ENCODE data around the gene RASGEF1C. TPM values are rescaled to one million over a fixed set of nuclear protein-coding genes. Genes with fewer than 3 reads are reported as not detected.

The RASGEF1C gene
- total RNA-seq, 4 donors from 2014 or later = 0.38 to 0.51 TPM; not detected in 2

DNA sequence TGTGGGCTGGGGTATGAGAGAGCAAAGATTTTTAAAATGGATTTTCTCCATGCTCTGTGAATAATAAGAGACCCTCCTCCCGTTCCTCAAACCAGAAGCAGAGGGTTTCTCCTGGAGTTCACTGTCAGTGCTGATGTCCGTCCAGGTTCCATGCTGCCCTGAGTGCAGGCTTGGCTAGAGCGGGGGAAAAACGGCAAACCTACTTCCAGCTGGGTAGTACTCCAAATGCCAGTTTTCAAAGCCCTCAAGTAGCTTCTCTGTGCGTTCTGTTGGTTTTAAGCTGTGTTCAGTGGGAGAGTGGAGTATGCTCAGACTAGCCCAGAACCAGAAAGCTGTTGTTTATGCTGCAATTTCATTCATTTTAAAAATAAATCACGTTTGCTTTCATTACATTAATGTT, 40.3 kb downstream of the RASGEF1C start:
- TF ChIP-seq, protein P1, sequence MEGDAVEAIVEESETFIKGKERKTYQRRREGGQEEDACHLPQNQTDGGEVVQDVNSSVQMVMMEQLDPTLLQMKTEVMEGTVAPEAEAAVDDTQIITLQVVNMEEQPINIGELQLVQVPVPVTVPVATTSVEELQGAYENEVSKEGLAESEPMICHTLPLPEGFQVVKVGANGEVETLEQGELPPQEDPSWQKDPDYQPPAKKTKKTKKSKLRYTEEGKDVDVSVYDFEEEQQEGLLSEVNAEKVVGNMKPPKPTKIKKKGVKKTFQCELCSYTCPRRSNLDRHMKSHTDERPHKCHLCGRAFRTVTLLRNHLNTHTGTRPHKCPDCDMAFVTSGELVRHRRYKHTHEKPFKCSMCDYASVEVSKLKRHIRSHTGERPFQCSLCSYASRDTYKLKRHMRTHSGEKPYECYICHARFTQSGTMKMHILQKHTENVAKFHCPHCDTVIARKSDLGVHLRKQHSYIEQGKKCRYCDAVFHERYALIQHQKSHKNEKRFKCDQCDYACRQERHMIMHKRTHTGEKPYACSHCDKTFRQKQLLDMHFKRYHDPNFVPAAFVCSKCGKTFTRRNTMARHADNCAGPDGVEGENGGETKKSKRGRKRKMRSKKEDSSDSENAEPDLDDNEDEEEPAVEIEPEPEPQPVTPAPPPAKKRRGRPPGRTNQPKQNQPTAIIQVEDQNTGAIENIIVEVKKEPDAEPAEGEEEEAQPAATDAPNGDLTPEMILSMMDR (IDR thresholded peaks at IDR 0.05; ENCODE audit: low read depth) = no peak

DNA sequence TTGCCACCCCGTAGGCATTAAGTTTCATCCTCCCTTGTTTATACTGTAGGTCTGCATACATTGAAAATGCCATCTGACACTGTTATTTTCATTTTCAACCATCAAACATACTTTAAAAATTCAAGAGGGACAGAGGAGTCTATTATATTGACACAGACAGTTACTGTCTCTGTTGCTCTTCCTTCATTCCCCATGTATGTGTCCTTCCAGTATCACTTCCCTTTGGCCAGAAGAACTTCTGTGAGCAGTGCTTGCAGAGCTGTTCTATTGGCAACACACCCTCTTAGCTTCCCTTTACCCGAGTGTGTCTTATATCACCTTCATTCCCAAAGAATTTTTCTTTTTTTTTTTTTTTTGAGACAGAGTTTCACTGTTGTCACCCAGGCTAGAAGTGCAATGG, 42.8 kb downstream of the RASGEF1C start:
- TF ChIP-seq, protein P1 (IDR thresholded peaks at IDR 0.05; ENCODE audit: low read depth) = no peak

DNA sequence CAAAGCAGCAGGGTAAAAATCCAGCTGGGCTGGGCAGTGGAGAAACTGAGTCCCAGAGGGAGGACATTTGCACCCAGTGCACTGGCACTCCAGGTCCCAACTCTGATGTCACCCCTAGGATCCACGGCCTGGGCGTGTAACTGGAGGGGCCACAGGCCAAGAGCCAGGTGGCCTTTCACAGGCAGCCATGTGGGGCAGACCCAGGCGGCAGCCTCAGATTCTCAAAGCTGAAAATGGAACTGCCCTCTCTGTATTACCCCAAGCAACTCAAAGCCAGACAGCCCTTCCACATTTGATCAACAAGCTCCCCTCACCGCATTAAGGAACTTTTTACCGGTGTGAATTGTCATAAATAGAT, 46.7 kb downstream of the RASGEF1C start:
- TF ChIP-seq, protein P1 (IDR thresholded peaks at IDR 0.05; ENCODE audit: low read depth) = no peak

DNA sequence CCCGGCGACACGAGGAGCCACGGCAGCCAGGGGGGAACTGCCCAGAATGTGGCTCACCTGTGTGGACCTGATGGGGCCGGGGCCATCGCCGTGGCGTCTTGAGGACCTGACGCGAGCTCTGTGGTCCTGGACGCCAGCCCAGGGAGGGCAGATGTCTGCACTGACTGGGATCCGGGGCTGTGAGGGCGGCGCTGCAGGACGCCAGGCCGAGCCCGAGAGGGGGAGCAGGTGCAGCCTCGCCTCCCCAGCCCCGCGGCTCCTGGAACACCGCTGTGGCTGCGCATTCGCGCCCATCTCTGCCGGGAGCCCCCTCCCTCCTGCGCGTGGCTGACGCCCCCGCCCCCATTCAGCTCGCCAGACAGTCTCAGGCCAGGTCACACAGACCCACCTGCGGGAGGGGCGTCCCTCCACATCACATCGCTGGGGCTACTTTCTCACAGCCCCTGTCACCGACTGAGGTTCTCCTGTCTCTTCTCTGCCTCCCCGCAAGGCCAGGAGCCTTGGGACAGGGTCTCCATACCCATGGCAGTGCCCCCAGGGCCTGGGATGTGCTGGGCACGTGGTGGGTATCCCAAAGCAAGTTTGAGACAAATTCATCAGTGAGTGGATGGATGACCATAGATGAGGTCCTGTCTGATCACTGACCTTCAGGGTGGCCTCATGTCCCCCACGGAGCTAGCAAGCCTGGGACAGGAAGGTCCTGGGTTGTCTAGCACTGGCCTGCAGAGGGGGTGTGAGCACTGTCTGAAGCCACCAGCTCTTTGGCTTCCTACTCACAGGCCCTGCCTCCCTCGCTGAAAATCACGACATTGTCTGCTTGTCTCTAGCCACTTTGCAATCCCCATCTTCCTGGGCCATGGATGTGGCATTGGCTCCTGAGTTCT, 47.3 kb downstream of the RASGEF1C start:
- TF ChIP-seq, protein P1 (IDR thresholded peaks at IDR 0.05; ENCODE audit: low read depth) = no peak

DNA sequence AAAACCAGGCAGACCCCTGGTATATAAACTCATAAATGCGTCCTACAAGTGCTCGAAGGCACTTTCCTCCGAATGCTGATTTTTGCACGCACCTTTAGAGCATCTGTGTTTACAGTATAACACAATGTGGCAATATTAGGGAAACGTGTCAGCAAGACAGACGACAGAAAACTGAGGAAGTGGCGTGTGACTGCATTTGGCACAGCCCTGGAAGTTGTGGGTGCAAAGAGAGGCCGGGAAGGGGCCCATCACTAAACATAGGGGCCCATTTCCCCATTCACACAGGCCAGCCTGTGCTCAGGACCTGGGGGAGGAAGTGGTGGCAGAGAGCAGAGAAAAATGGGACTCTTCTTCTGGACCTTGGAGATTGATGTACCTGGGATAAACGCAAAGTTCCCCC, 48.2 kb downstream of the RASGEF1C start:
- TF ChIP-seq, protein P1 (IDR thresholded peaks at IDR 0.05; ENCODE audit: low read depth) = no peak

DNA sequence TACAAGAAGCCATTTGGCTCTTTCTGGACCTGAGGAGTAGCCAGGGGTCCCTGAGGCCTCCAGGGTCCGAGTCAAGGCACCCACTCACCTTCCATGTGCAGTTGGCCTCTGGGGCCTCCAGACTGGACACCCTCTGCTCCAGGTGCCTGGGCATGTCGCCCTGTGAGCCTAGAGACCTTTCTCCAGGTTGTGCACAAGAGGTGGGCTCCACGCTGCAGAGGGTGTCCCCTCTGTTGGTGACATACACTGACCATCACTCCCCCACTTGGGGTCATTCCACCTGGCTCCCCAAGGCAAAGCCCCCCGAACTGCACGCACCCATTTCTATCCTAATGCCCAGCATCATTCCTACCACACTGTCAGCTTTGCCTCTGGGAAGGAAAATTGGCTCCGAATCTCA, 48.8 kb downstream of the RASGEF1C start:
- TF ChIP-seq, protein P1 (IDR thresholded peaks at IDR 0.05; ENCODE audit: low read depth) = no peak

DNA sequence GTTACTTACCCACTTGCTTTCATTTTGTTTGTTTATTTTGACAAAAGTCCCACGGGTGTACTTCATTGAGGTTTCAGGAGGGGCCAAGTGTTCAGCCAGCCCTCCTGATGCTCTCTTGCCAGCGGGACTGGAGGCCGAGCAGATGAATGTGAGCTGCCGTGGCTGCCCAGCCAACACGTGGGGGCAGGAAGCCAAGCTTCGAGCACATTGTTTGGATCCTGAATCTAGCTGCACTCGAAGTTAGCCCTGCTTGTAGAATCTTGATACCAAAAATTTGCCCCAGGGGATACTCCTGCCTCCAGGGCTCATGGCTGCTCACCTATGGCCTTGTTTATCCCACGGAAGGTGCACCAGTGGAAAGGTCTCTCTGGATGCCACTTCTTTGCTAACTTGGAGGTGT, 49.3 kb downstream of the RASGEF1C start:
- TF ChIP-seq, protein P1 (IDR thresholded peaks at IDR 0.05; ENCODE audit: low read depth) = no peak

All from subcutaneous adipose tissue (tissue), 4 donors.